Measurements from ENCODE around the gene VWCE.

DNA sequence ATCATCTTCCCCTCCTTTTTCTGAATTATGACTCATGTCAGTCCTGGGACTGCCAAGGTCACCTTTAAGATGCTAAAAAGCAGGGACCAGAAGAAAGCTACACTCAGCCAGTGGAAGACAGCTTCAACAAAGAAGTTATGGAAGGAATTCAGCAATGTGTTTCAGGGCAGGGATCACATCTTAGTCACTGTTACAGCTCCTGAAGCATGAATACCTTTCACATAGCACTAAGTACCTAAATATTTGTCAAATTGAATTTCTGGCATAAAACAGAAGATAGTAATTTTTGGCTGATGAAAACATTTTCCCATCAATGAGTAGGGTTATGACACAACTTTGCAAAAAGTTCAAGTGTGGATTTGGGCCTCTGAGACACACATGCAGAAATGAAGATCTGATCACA, 32.6 kb upstream of the VWCE start:
- TF ChIP-seq, protein P1, sequence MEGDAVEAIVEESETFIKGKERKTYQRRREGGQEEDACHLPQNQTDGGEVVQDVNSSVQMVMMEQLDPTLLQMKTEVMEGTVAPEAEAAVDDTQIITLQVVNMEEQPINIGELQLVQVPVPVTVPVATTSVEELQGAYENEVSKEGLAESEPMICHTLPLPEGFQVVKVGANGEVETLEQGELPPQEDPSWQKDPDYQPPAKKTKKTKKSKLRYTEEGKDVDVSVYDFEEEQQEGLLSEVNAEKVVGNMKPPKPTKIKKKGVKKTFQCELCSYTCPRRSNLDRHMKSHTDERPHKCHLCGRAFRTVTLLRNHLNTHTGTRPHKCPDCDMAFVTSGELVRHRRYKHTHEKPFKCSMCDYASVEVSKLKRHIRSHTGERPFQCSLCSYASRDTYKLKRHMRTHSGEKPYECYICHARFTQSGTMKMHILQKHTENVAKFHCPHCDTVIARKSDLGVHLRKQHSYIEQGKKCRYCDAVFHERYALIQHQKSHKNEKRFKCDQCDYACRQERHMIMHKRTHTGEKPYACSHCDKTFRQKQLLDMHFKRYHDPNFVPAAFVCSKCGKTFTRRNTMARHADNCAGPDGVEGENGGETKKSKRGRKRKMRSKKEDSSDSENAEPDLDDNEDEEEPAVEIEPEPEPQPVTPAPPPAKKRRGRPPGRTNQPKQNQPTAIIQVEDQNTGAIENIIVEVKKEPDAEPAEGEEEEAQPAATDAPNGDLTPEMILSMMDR (IDR thresholded peaks at IDR 0.05 in 4 of 5, conservative IDR thresholded peaks at IDR 0.05 in 1 of 5), result no peak
- TF ChIP-seq POLR2A (IDR thresholded peaks at IDR 0.05), result no peak

All from gastrocnemius medialis (tissue), 4 donors.